B cell (primary cell): ENCODE results near the gene GLIPR2. TPM values are rescaled to one million over a fixed set of nuclear protein-coding genes. Genes with fewer than 3 reads are reported as not detected.

Experiments
- ATAC-seq: fragments of 200-7000 bp; cut with Tn5 transposase; one replicate; pipeline ENCODE4 v1.10.0; 2021; ENCODE audit warnings: low read depth, mild to moderate bottlenecking, moderate number of reproducible peaks, moderate library complexity
- CTCF ChIA-PET: fragments of 350-600 bp; sonication (Branson Sonifier 250); formaldehyde crosslinking; loops from one replicate; lab custom pipeline; 2021; ENCODE audit warnings: antibody characterized with exemption, inconsistent platforms; lab: Charles Lee
- POLR2A ChIA-PET: fragments of 350-600 bp; sonication (Branson Sonifier 250); formaldehyde crosslinking; loops from one replicate; lab custom pipeline; 2021; ENCODE audit warnings: antibody characterized with exemption; lab: Charles Lee
- DNase-seq: peaks from one replicate; pipeline ENCODE4 v3.0.0; 2013
- H2AFZ ChIP-seq: 2 replicates; pipeline ENCODE4 v1.6.1; 2012; ENCODE audit warnings: mild to moderate bottlenecking, low read depth, low read length; ENCODE audit not compliant: insufficient read depth, poor library complexity, severe bottlenecking
- H3K27ac ChIP-seq, 2 donors: 1 replicate in 1 of 2; 2 replicates in 1 of 2; pipeline ENCODE4 v1.5.1; 2012 to 2013; ENCODE audit warnings: low read length in 2 of 2, mild to moderate bottlenecking in 2 of 2, moderate library complexity in 1 of 2
- H3K27me3 ChIP-seq, 4 experiments: fragments of 200-600 bp in 1 of 4; sonication (generic) in 1 of 4; replicated peaks in 1 of 4; 1 replicate in 2 of 4; 2 replicates in 2 of 4; pipeline versions ENCODE4 v1.6.1 to v1.7.0; 2013 to 2016; ENCODE audit warnings: low read length in 3 of 4, mild to moderate bottlenecking in 2 of 4, mixed read lengths in 1 of 4, moderate library complexity in 1 of 4; ENCODE audit not compliant: insufficient read depth in 4 of 4, control insufficient read depth in 3 of 4; ENCODE audit errors: control extremely low read depth in 1 of 4
- H3K36me3 ChIP-seq, 2 experiments: replicated peaks in 1 of 2; 1 replicate in 1 of 2; 2 replicates in 1 of 2; pipeline versions ENCODE4 v1.6.1 to v1.7.1; 2013; ENCODE audit warnings: low read length in 1 of 2; ENCODE audit not compliant: insufficient read depth in 2 of 2, control insufficient read depth in 1 of 2; ENCODE audit errors: control extremely low read depth in 1 of 2, extremely low read depth in 1 of 2
- H3K4me1 ChIP-seq, 2 donors: fragments of 200-600 bp in 1 of 2; sonication (generic) in 1 of 2; 1 replicate in 1 of 2; 2 replicates in 1 of 2; pipeline versions ENCODE4 v1.5.1 to v1.6.1; 2013 to 2017; ENCODE audit warnings: low read length in 2 of 2; ENCODE audit not compliant: control insufficient read depth in 2 of 2, insufficient read depth in 2 of 2
- H3K4me2 ChIP-seq: replicated peaks from 2 replicates; pipeline ENCODE3; 2012; ENCODE audit warnings: mild to moderate bottlenecking, low read depth, low read length; ENCODE audit not compliant: poor library complexity, severe bottlenecking
- H3K4me3 ChIP-seq, 5 experiments: fragments of 200-600 bp in 1 of 5; sonication (generic) in 1 of 5; 1 replicate in 3 of 5; 2 replicates in 2 of 5; pipeline versions ENCODE4 v1.5.1 to v1.7.0; 2011 to 2016; ENCODE audit warnings: low read length in 4 of 5, mild to moderate bottlenecking in 4 of 5, low read depth in 2 of 5, control low read depth in 1 of 5, moderate library complexity in 1 of 5; ENCODE audit not compliant: insufficient read depth in 1 of 5; ENCODE audit errors: control extremely low read depth in 1 of 5, extremely low read depth in 1 of 5
- H3K79me2 ChIP-seq: fragments of 200-600 bp; sonication (generic); one replicate; pipeline ENCODE4 v1.6.0; 2016; ENCODE audit warnings: low read length; ENCODE audit not compliant: control insufficient read depth, insufficient read depth
- H3K9ac ChIP-seq: fragments of 200-600 bp; sonication (generic); 2 replicates; pipeline ENCODE4 v1.6.1; 2017; ENCODE audit warnings: mild to moderate bottlenecking, low read length, moderate library complexity
- H3K9me3 ChIP-seq, 3 donors: one replicate each; pipeline versions ENCODE4 v1.6.1 to v1.7.1; 2013; ENCODE audit warnings: low read length in 2 of 3; ENCODE audit not compliant: control insufficient read depth in 2 of 3, insufficient read depth in 1 of 3; ENCODE audit errors: control extremely low read depth in 1 of 3
- H4K20me1 ChIP-seq: 2 replicates; pipeline ENCODE4 v1.6.0; 2012; ENCODE audit warnings: mild to moderate bottlenecking, low read length; ENCODE audit not compliant: insufficient read depth, control insufficient read depth, poor library complexity, severe bottlenecking
- H3K27ac Mint-ChIP-seq: one replicate; pipeline ENCODE4 v1.8.0; 2021; ENCODE audit warnings: mixed read lengths
- H3K27me3 Mint-ChIP-seq: one replicate; pipeline ENCODE4 v1.8.0; 2021; ENCODE audit warnings: mixed read lengths
- H3K4me1 Mint-ChIP-seq: one replicate; pipeline ENCODE4 v1.8.0; 2021; ENCODE audit warnings: mixed read lengths
- H3K4me3 Mint-ChIP-seq: one replicate; pipeline ENCODE4 v1.8.0; 2021; ENCODE audit warnings: mixed read lengths
- H3K9me3 Mint-ChIP-seq: one replicate; pipeline ENCODE4 v1.8.0; 2022; ENCODE audit warnings: mixed read lengths; ENCODE audit not compliant: insufficient read depth
- EZH2 ChIP-seq: IDR thresholded peaks from 2 replicates; pipeline ENCODE4 v1.6.1; 2012; ENCODE audit warnings: borderline replicate concordance, low read depth, mild to moderate bottlenecking, moderate library complexity, low read length; ENCODE audit not compliant: insufficient read depth, poor library complexity, severe bottlenecking
- WGBS: methylation state at CpG from one replicate; pipeline ENCODE4 v1.1.5; 2013; ENCODE audit warnings: missing lambda C conversion rate; ENCODE audit not compliant: insufficient coverage; 5-methylcytosine and 5-hydroxymethylcytosine counted together
- intact Hi-C: fragments of 100-400 bp; cut with micrococcal nuclease; formaldehyde crosslinking; loops from one replicate; pipeline ENCODE4 v1.10.0; 2022
- polyA plus RNA-seq: library from polyadenylated mRNA; depleted of rRNA; stranded (reverse); fragments of >200 nt; gene quantifications from 2 replicates; pipeline ENCODE4 v1.2.3, GENCODE V29; 2012
- total RNA-seq, 2 donors: library from RNA; stranded (reverse); fragments of 120-200 nt in 1 of 2; gene quantifications; 1 replicate in 1 of 2; 2 replicates in 1 of 2; pipeline versions ENCODE4 v1.2.3 to v1.2.4, GENCODE V29; 2013 to 2022
- TF ChIP-seq, protein P1 (sequence below): fragments of 200-600 bp; IDR thresholded peaks from one replicate; pipeline ENCODE4 v1.8.0; 2022; ENCODE audit warnings: antibody characterized with exemption, mild to moderate bottlenecking

Gene GLIPR2
- total and polyA plus RNA-seq, 2 donors (not counting 1 experiment from before 2014, with no cell fraction given) = 13.7 to 14.6 TPM

DNA sequence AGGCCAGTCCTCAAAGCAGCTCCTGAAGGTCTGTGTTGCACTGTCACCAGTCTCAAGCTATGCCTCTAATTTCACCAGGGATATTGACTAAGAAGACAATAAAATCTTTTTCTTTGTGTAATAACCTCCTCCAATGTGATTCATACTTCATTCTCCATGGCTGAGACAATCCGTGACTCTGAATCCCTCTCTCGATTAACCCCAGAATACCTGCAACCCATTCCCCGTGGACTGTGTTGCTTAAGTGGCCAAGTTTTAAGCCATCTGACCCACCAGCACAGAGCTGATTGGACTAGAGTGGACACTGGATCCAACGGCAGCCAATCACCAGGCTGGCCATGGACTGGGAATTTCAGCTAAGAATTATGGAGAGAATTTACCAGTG lies 27.2 kb downstream of the GLIPR2 start:
- H2AFZ ChIP-seq = no peak overlapping the region
- intact Hi-C loops = loop anchor here (10.0 kb wide), 1 partner anchor 129 kb away; the partner anchor contains the start of gene RECK
- TF ChIP-seq, protein P1, sequence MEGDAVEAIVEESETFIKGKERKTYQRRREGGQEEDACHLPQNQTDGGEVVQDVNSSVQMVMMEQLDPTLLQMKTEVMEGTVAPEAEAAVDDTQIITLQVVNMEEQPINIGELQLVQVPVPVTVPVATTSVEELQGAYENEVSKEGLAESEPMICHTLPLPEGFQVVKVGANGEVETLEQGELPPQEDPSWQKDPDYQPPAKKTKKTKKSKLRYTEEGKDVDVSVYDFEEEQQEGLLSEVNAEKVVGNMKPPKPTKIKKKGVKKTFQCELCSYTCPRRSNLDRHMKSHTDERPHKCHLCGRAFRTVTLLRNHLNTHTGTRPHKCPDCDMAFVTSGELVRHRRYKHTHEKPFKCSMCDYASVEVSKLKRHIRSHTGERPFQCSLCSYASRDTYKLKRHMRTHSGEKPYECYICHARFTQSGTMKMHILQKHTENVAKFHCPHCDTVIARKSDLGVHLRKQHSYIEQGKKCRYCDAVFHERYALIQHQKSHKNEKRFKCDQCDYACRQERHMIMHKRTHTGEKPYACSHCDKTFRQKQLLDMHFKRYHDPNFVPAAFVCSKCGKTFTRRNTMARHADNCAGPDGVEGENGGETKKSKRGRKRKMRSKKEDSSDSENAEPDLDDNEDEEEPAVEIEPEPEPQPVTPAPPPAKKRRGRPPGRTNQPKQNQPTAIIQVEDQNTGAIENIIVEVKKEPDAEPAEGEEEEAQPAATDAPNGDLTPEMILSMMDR = no peak
- no peak for TF ChIP-seq EZH2
- POLR2A ChIA-PET = no interaction called here
- no peak overlapping the region for H3K9ac ChIP-seq
- ATAC-seq (no peak), DNase-seq (no peak)
- no peak overlapping the region for H3K27ac Mint-ChIP-seq
- H3K27me3 Mint-ChIP-seq = no peaks in the 10 kb centered on the region
- H3K4me3 ChIP-seq = no peak overlapping the region
- H3K4me2 ChIP-seq = no peak overlapping the region
- peaks cover 3% of the 10 kb centered on the region for H3K4me1 Mint-ChIP-seq
- H3K4me3 Mint-ChIP-seq = no peak overlapping the region
- CTCF ChIA-PET = interaction anchor here (0.9 to 8.2 kb wide), 12 partner anchors 9 to 140 kb away, joined by 3 to 435 read pairs (median 9); partner anchors contain the start of genes CLTA and GLIPR2
- H3K79me2 ChIP-seq = no peaks in the 10 kb centered on the region
- no peaks in the 10 kb centered on the region for H3K27me3 ChIP-seq
- H3K9me3 ChIP-seq = no peaks in the 10 kb centered on the region
- no peaks in the 10 kb centered on the region for H3K36me3 ChIP-seq
- peaks cover 0 to 10% of the 10 kb centered on the region in 2 donors for H3K4me1 ChIP-seq
- no peaks in the 10 kb centered on the region for H4K20me1 ChIP-seq
- 100% methylated on average over 4 of the region's 4 CpGs for WGBS
- H3K27ac ChIP-seq = no peak overlapping the region
- H3K9me3 Mint-ChIP-seq = no peaks in the 10 kb centered on the region

DNA sequence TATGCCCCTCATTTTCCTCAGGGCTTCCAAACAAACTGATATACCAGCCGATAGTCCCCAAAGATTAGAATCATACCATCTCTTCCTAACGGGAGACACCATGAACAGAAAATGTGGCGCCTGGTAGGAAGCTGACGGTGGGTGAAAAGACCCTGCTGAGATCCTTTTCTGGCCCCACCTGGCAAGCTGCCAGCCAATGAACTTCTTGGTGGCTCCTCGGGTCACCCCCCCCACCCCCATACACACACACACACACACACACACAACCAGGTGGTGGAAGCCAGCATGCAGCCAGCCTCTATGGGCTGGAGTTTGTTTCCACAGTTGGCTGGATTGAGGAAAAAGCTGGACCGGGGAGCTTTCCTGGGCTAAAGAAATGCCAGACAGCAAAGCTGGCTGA lies 27.8 kb downstream of the GLIPR2 start:
- ChIA-PET POLR2A (interaction anchor here (0.6 to 0.7 kb wide), 2 partner anchors 57 to 59 kb away, joined by 5 to 6 read pairs; no protein-coding TSS in a partner anchor), CTCF (interaction anchor here (0.5 to 8.2 kb wide), 14 partner anchors 10 to 141 kb away, joined by 3 to 435 read pairs (median 8); partner anchors contain the start of genes CLTA and GLIPR2)
- H3K27me3 Mint-ChIP-seq = no peaks in the 10 kb centered on the region
- no peak for DNase-seq
- Histone ChIP-seq H3K79me2 (no peaks in the 10 kb centered on the region), H3K27ac (no peak overlapping the region), H2AFZ (no peak overlapping the region), H3K9me3 (no peaks in the 10 kb centered on the region), H3K36me3 (no peaks in the 10 kb centered on the region), H4K20me1 (no peaks in the 10 kb centered on the region), H3K4me1 (peaks cover 0 to 10% of the 10 kb centered on the region in 2 donors), H3K9ac (no peak overlapping the region), H3K4me3 (no peak overlapping the region), H3K4me2 (no peak overlapping the region), H3K27me3 (no peaks in the 10 kb centered on the region)
- ATAC-seq = no peak
- intact Hi-C loops = loop anchor here (10.0 kb wide), 1 partner anchor 130 kb away; the partner anchor contains the start of gene RECK
- no peaks in the 10 kb centered on the region for H3K9me3 Mint-ChIP-seq
- no peak for TF ChIP-seq EZH2
- TF ChIP-seq, protein P1 = no peak
- 92% methylated on average over 5 of the region's 6 CpGs for WGBS
- no peak overlapping the region for H3K4me3 Mint-ChIP-seq
- peaks cover 3% of the 10 kb centered on the region for H3K4me1 Mint-ChIP-seq
- no peak overlapping the region for H3K27ac Mint-ChIP-seq
